Measurements from ENCODE around the gene NLRP1. TPM values are rescaled to one million over a fixed set of nuclear protein-coding genes. Genes with fewer than 3 reads are reported as not detected.
A peak's percentile ranks its signal among the peaks of the same experiment; 100 is the strongest.

Gene NLRP1
- total and polyA plus RNA-seq, 12 donors: 6.1 to 88.9 (median 28.5) TPM

GRCh38 chr17:5523249-5523648 lies 61.1 kb downstream of the NLRP1 start:
- no peak for TF ChIP-seq POLR2A (IDR thresholded peaks at IDR 0.05)
- TF ChIP-seq, protein P1, sequence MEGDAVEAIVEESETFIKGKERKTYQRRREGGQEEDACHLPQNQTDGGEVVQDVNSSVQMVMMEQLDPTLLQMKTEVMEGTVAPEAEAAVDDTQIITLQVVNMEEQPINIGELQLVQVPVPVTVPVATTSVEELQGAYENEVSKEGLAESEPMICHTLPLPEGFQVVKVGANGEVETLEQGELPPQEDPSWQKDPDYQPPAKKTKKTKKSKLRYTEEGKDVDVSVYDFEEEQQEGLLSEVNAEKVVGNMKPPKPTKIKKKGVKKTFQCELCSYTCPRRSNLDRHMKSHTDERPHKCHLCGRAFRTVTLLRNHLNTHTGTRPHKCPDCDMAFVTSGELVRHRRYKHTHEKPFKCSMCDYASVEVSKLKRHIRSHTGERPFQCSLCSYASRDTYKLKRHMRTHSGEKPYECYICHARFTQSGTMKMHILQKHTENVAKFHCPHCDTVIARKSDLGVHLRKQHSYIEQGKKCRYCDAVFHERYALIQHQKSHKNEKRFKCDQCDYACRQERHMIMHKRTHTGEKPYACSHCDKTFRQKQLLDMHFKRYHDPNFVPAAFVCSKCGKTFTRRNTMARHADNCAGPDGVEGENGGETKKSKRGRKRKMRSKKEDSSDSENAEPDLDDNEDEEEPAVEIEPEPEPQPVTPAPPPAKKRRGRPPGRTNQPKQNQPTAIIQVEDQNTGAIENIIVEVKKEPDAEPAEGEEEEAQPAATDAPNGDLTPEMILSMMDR (IDR thresholded peaks at IDR 0.05): no peak
- peak in 2 of 7 donors; percentile 45 to 47 for DNase-seq
- intact Hi-C loops (cut with DNase I): no loop called here

DNA sequence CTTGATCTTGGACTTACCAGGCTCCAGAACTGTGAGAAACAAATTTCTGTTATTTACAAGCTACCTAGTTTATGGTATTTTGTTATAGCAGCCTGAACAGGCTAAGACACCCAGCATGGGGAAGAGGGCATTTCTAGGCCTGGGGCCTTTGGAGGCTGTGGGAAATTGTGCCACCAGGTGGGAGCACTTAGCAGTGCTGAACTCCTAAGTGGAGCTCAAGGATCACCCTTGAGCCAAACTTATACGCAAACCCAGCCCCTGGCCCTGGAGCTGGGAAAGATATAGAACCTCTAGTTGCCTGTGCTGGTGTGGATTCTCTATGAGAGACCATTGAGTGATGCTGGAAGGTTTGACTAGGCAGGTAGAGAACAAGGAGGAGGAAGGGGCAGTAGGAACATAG lies 61.8 kb downstream of the NLRP1 start:
- Histone ChIP-seq H3K36me3 (replicated peaks in 1 of 2) (no peaks in the 10 kb centered on the region), H3K4me3 (no peak overlapping the region), H3K9me3 (replicated peaks in 1 of 3) (no peaks in the 10 kb centered on the region), H3K27ac (no peak overlapping the region), H3K27me3 (no peaks in the 10 kb centered on the region), H3K4me1 (replicated peaks in 1 of 2) (peaks cover 17 to 18% of the 10 kb centered on the region in 2 donors)
- 93 to 100% (median 98%) methylated on average over 1 of the region's 1 CpG for WGBS, 4 donors
- intact Hi-C loops (cut with DNase I): no loop called here
- DNase-seq: no peak
- TF ChIP-seq, protein P1 (IDR thresholded peaks at IDR 0.05): no peak
- no peak for TF ChIP-seq POLR2A (IDR thresholded peaks at IDR 0.05)

More at GRCh38 chr17:5523249-5523648, 61.1 kb downstream of the NLRP1 start:
- WGBS, 4 donors: 46 to 55% (median 49%) methylated on average over 5 of the region's 5 CpGs
- Histone ChIP-seq H3K27ac (peak overlapping the region in 2 of 5 donors; percentile 19 to 34), H3K27me3 (no peaks in the 10 kb centered on the region), H3K36me3 (replicated peaks in 1 of 2) (no peaks in the 10 kb centered on the region), H3K9me3 (replicated peaks in 1 of 3) (no peaks in the 10 kb centered on the region), H3K4me1 (replicated peaks in 1 of 2) (peaks cover 18 to 20% of the 10 kb centered on the region in 2 donors), H3K4me3 (no peak overlapping the region)

DNA sequence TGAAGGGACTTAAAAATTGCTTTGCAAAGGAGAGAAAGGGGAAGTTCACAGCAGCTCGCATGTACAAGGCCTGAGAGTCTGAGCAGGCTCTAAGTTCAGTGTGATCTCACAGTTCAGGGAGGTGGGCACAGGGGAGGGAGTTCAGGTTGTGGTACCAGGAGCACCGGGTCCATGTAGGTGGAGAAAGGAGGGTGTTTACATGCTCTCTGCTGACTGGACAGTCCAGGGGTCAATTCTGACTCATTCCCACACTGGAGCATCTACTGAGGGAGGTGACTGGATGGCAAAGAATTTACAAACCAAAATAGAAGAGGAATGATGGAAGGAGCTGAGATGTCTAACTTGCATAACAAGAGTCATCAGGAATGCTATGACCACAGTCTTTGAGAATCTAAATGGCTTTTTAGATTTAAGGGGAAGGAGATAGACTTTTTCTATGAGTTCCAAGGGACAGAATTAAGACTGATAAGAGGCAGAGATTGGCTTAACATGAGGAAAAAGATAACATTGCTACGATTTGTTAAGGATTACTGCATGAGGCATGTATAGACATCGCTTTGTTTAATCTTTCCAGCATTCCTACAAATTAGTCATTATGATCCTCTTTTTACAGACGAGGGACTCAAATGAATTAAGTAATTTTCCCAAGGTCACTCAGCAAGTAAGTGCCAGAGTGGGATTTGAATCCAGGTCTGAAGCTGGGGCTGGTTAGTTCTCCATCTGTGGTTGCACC lies 68.1 kb downstream of the NLRP1 start:
- peak in 3 of 7 donors; percentile 12 to 60 (median 42) for DNase-seq
- no peaks in the 10 kb centered on the region for H3K27me3 ChIP-seq

GRCh38 chr17:5514976-5515375 lies 69.3 kb downstream of the NLRP1 start:
- no peaks in the 10 kb centered on the region for H3K27me3 ChIP-seq
- no peaks in the 10 kb centered on the region for H3K9me3 ChIP-seq (replicated peaks in 1 of 3)
- DNase-seq: no peak
- WGBS, 4 donors: 90 to 96% (median 91%) methylated on average over 10 of the region's 10 CpGs
- H3K4me1 ChIP-seq (replicated peaks in 1 of 2): no peaks in the 10 kb centered on the region
- TF ChIP-seq, protein P1 (IDR thresholded peaks at IDR 0.05): no peak
- no peak for TF ChIP-seq POLR2A (IDR thresholded peaks at IDR 0.05)
- intact Hi-C loops (cut with DNase I): no loop called here
- H3K4me3 ChIP-seq: no peak overlapping the region
- no peaks in the 10 kb centered on the region for H3K36me3 ChIP-seq (replicated peaks in 1 of 2)
- no peak overlapping the region for H3K27ac ChIP-seq

More for the DNA sequence above, 68.1 kb downstream of the NLRP1 start:
- no peaks in the 10 kb centered on the region for H3K36me3 ChIP-seq (replicated peaks in 1 of 2)
- H3K4me3 ChIP-seq: no peak overlapping the region
- peak overlapping the region in 1 of 5 donors; percentile 60 for H3K27ac ChIP-seq
- H3K9me3 ChIP-seq (replicated peaks in 1 of 3): no peaks in the 10 kb centered on the region
- no peak for TF ChIP-seq POLR2A (IDR thresholded peaks at IDR 0.05)
- TF ChIP-seq, protein P1 (IDR thresholded peaks at IDR 0.05): no peak
- no peaks in the 10 kb centered on the region for H3K4me1 ChIP-seq (replicated peaks in 1 of 2)
- 43 to 50% (median 48%) methylated on average over 5 of the region's 5 CpGs for WGBS, 4 donors
- intact Hi-C loops (cut with DNase I): no loop called here

All from adrenal gland (tissue), 12 donors.